ENCODE results near the gene PFAS.

- TF ChIP-seq, protein P1, sequence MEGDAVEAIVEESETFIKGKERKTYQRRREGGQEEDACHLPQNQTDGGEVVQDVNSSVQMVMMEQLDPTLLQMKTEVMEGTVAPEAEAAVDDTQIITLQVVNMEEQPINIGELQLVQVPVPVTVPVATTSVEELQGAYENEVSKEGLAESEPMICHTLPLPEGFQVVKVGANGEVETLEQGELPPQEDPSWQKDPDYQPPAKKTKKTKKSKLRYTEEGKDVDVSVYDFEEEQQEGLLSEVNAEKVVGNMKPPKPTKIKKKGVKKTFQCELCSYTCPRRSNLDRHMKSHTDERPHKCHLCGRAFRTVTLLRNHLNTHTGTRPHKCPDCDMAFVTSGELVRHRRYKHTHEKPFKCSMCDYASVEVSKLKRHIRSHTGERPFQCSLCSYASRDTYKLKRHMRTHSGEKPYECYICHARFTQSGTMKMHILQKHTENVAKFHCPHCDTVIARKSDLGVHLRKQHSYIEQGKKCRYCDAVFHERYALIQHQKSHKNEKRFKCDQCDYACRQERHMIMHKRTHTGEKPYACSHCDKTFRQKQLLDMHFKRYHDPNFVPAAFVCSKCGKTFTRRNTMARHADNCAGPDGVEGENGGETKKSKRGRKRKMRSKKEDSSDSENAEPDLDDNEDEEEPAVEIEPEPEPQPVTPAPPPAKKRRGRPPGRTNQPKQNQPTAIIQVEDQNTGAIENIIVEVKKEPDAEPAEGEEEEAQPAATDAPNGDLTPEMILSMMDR (IDR thresholded peaks at IDR 0.05; ENCODE audit: low read depth, low read length, poor library complexity, severe bottlenecking): no peak
- no peak for TF ChIP-seq EZH2phosphoT487 (IDR thresholded peaks at IDR 0.05; ENCODE audit: borderline replicate concordance, low read length)
Observed at GRCh38 chr17:8244768-8245167, 4.3 kb upstream of the PFAS start.

Data from DOHH2 (cell line).